HEK293 (cell line): ENCODE measurements around the gene LPO.

Source experiments
- CTCF ChIA-PET: fragments of 350-600 bp; formaldehyde crosslinking; extraction: SDS; loops from one replicate; lab custom pipeline; 2021; ENCODE audit warnings: antibody characterized with exemption; lab: Yijun Ruan, JAX
- POLR2A ChIA-PET: fragments of 300-600 bp; formaldehyde crosslinking; extraction: SDS; loops from one replicate; lab custom pipeline; 2020; ENCODE audit warnings: antibody characterized with exemption, inconsistent platforms; lab: Yijun Ruan, JAX
- H3K27ac ChIP-seq: fragments of 200-500 bp; sonication (Bioruptor generic); 2 replicates; pipeline ENCODE4 v1.5.1; 2014; ENCODE audit warnings: low read depth, low read length, control low read depth, inconsistent platforms; ENCODE audit errors: extremely low read depth
- H3K36me3 ChIP-seq, 2 experiments: fragments of 200-500 bp in 1 of 2; sonication (Bioruptor generic) in 1 of 2; 1 replicate in 1 of 2; 2 replicates in 1 of 2; pipeline ENCODE4 v1.5.1; 2014 to 2017; ENCODE audit warnings: inconsistent platforms in 2 of 2, low read length in 2 of 2; ENCODE audit not compliant: control insufficient read depth in 2 of 2, insufficient read depth in 1 of 2
- H3K4me1 ChIP-seq: fragments of 200-500 bp; sonication (Bioruptor generic); 2 replicates; pipeline ENCODE4 v1.5.1; 2014; ENCODE audit warnings: mild to moderate bottlenecking, low read length, inconsistent platforms; ENCODE audit not compliant: control insufficient read depth, insufficient read depth
- H3K4me3 ChIP-seq: 2 replicates; pipeline ENCODE4 v1.5.1; 2011; ENCODE audit warnings: low read depth, mild to moderate bottlenecking, control low read depth, low read length, moderate library complexity
- H3K9me3 ChIP-seq: fragments of 200-500 bp; sonication (Bioruptor generic); 2 replicates; pipeline ENCODE4 v1.5.1; 2014; ENCODE audit warnings: low read depth, low read length, inconsistent platforms; ENCODE audit not compliant: control insufficient read depth, insufficient read depth
- BCL6B ChIP-seq: fragments of 450-650 bp; formaldehyde crosslinking; IDR thresholded peaks from 2 replicates; pipeline ENCODE4 v1.5.1; 2017; ENCODE audit warnings: missing biosample characterization, missing genetic modification characterization
- ZBTB44 ChIP-seq: fragments of 450-650 bp; IDR thresholded peaks from 2 replicates; pipeline ENCODE4 v1.5.1; 2018; ENCODE audit warnings: missing biosample characterization, mild to moderate bottlenecking, missing genetic modification characterization
- ZFHX2 ChIP-seq: fragments of 450-650 bp; formaldehyde crosslinking; conservative IDR thresholded peaks from 2 replicates; pipeline ENCODE4 v1.5.1; 2016; ENCODE audit warnings: missing biosample characterization, missing genetic modification characterization
- ZNF155 ChIP-seq: fragments of 450-650 bp; formaldehyde crosslinking; IDR thresholded peaks from 2 replicates; pipeline ENCODE4 v1.5.1; 2016; ENCODE audit warnings: missing biosample characterization, missing genetic modification characterization
- ZNF211 ChIP-seq: fragments of 450-650 bp; formaldehyde crosslinking; IDR thresholded peaks from 2 replicates; pipeline ENCODE4 v1.5.1; 2016; ENCODE audit warnings: low read depth, missing biosample characterization, missing genetic modification characterization
- ZNF558 ChIP-seq: fragments of 450-650 bp; formaldehyde crosslinking; IDR thresholded peaks from 2 replicates; pipeline ENCODE4 v1.5.1; 2016; ENCODE audit warnings: missing biosample characterization, missing genetic modification characterization
- ZNF571 ChIP-seq: fragments of 450-650 bp; formaldehyde crosslinking; IDR thresholded peaks from 2 replicates; pipeline ENCODE4 v1.5.0; 2017; ENCODE audit warnings: missing biosample characterization, missing genetic modification characterization
- ZNF623 ChIP-seq: fragments of 450-650 bp; formaldehyde crosslinking; IDR thresholded peaks from 2 replicates; pipeline ENCODE4 v1.5.1; 2016; ENCODE audit warnings: missing biosample characterization, missing genetic modification characterization
- ZNF629 ChIP-seq: fragments of 450-650 bp; formaldehyde crosslinking; IDR thresholded peaks from 2 replicates; pipeline ENCODE4 v1.5.1; 2017; ENCODE audit warnings: missing biosample characterization, missing genetic modification characterization
- ZNF791 ChIP-seq: fragments of 450-650 bp; formaldehyde crosslinking; IDR thresholded peaks from 2 replicates; pipeline ENCODE4 v1.5.1; 2016; ENCODE audit warnings: missing biosample characterization, missing genetic modification characterization
- ZSCAN18 ChIP-seq: fragments of 450-650 bp; formaldehyde crosslinking; IDR thresholded peaks from 2 replicates; pipeline ENCODE4 v1.5.1; 2016; ENCODE audit warnings: missing biosample characterization, missing genetic modification characterization

The LPO gene

GRCh38 chr17:58318065-58318481 lies 79.7 kb downstream of the LPO start:
- Histone ChIP-seq H3K36me3 (no peaks in the 10 kb centered on the region), H3K27ac (peak overlapping the region; percentile 43; the same call in 1 of the 2 replicates)
- POLR2A ChIA-PET, result interaction anchor here (0.9 to 1.7 kb wide), 5 partner anchors 26 to 129 kb away, joined by 3 to 29 read pairs (median 11); partner anchors contain the start of genes RNF43 and SUPT4H1

More at GRCh38 chr17:58318065-58318481, 79.7 kb downstream of the LPO start:
- Histone ChIP-seq H3K4me3 (no peak overlapping the region), H3K9me3 (no peaks in the 10 kb centered on the region), H3K4me1 (peaks cover 9% of the 10 kb centered on the region)
- TF ChIP-seq ZNF558 (no peak), ZSCAN18 (tag by site-specific recombination) (no peak), ZNF623 (no peak), ZNF791 (no peak), ZBTB44 (tag by site-specific recombination) (no peak), ZNF211 (no peak), ZFHX2 (tag by site-specific recombination) (no peak), ZNF629 (no peak), ZNF155 (tag by site-specific recombination) (no peak), BCL6B (no peak), ZNF571 (tag by site-specific recombination) (no peak)
- CTCF ChIA-PET, result interaction anchor here (0.6 to 8.0 kb wide), 55 partner anchors 8 to 200 kb away, joined by 3 to 189 read pairs (median 6); partner anchors contain the start of genes MTMR4, RNF43 and SUPT4H1
